GM11168 (cell line): ENCODE data around the gene PID1.

Source experiments
- in situ Hi-C: fragments of 300-500 bp; cut with MboI; formaldehyde crosslinking; loops from one replicate; pipeline ENCODE4 v1.12.0; 2022; ENCODE audit warnings: low sequenced_read_pairs; ENCODE audit not compliant: unreplicated experiment

The PID1 gene

DNA sequence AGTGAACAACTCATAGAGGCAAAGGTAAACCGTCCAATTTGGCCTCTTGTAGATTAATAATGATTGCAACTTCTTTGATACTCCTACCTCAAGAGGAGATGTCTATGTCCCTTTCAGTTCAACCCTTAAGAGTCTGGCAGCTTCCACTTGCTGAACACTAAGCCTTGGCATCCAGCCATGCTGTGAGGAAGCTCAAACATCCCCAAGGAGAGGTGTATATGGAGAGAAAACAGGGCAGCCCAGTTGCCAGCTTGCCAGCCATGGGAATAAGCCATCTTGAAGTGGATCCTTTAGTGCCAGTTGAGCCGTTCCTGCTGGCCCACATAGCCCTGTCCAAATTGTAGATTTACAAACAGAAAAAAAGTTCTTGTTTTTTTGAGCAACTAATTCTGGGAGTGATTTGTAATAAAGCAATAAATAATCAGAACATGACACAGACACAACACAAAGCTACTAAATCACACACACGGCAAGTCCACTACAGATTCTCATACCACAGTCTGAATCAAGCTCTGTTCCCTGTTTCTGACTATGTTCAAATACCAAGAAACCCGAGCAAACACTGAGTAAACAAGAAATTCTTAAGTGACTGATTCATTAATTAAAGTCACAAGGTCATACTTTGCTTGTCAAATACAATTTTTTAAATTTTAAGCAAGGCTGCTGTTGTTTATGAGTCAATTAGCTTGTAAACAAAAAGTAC is 96.1 kb downstream of the PID1 start:
- in situ Hi-C loops = no loop called here

DNA sequence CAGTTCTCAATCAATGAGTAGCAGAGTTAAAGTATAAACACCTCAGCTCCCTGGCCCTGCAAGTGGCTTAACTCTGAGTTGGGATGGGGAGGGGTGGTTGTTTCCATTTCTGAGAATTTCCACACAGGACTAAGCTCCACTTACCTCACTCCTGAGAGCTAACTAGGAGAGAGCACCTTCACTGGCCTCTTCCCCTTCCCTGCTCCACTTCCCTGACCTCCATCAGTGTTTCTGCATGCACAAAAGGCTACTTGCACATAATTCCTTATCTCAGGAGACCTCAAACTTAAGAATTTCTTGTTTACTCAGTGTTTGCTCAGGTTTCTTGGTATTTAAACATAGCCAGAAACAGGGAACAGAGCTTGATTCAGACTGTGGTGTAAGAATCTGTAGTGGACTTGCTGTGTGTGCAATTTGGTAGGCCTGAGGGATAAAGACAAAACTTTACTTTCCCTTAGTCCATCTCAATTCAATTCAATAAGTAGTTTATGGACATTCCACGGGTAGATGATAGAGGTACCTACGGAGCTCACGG is 97.2 kb downstream of the PID1 start:
- in situ Hi-C loops = no loop called here

DNA sequence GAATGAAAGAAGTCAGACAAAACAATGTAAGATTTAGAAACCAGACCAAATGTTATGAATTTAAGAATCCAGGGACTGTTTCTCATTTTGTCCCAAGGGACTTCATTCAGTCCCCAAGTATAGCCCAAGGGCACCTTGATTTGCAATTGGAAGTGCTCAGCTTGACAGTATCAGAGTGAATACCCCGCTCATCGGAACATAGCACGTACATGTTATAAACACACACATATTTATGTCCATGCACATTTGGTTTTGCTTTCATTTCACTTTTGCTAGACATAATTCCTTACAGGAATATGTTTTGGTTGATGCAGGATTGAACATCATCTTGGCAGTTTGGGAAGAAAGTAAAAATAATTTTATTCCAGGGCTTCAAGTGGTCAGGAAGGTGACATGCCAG is 100.2 kb downstream of the PID1 start:
- in situ Hi-C loops = no loop called here

DNA sequence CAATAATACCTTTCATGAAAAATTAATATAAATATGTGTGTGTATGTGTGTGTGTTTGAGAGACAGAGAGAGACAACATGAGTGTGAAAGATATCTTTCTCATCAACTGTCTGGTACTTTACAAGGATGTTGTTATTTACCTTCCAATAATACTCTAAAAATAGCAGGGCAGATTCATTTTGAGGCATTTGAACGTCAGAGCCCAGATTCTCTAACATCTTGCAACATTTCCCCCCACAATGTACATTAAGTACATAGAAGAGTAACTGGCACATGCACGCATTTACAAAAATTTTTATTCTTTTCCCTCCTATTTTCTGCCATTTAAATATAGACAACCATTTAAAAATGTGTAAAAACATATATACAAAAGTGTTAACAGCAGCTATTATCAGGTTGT is 100.9 kb downstream of the PID1 start:
- in situ Hi-C loops = no loop called here

DNA sequence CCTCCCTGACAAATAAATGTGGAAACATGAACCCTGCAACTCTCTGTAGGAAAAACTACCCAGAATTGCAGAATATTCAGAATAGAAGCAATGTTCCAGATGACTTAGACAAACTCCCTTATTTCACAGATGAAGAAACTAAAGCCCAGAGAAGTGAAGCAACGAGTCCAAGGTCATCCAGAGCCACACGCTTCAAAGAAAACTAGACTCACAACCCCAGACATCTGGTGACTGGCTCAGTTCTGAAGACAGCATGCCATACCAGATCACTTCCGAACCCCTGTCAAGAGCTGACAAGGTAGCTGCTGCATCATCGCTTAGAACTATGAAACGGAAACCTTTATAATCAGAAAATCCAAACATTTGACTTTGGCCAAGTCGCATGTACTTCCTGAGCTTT is 101.3 kb downstream of the PID1 start:
- in situ Hi-C loops = no loop called here

DNA sequence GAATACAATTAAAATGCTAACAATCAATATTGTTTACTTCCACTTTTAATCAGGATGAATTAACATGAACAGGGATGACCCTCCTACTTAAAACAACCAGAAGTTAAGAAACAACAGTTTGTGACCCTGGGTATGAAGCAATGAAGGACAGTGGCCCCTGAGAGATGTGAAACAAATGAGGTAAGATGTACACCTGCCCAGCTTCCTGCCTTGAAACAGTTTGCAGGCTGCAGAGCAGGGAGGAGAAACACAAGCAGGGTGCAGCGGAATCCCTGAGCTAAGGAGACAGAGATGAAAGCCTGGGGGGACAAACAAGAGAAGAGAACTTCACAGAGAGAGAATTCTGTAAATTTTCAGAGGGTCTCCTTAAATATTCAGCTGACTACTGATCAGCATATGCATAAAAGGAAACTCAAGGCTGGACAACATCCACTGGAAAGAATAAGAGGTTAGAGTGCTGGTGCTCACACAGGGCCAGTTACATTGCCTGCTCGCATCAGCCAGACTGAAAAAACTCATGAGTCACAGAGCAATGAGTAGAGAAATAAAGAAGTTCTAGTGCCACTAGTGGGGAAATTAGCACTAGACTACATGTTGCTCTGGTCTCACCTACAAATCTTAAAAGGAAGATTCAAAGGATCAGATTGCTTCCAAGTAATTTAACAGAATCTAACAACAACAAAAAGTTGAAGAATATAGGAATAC is 106.4 kb downstream of the PID1 start:
- in situ Hi-C loops = no loop called here

DNA sequence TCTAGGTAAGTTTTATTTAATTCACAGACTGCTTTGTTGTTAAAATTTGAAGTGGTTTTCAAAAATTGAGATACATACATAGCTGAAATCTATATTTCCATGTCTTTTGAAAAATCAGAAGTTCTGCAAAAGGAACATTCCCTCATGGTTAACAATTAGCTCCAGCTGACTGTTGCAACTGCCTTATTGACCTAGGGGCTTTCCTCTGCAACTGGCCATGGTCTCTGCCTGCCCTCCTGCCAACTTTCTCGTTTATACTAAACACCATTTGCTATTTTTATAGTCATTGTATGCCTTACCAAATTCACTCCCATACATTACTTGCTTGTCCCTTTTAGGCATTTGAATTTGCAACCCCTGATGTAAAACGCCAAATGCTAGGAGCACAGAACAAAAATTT is 107.2 kb downstream of the PID1 start:
- in situ Hi-C loops = no loop called here

DNA sequence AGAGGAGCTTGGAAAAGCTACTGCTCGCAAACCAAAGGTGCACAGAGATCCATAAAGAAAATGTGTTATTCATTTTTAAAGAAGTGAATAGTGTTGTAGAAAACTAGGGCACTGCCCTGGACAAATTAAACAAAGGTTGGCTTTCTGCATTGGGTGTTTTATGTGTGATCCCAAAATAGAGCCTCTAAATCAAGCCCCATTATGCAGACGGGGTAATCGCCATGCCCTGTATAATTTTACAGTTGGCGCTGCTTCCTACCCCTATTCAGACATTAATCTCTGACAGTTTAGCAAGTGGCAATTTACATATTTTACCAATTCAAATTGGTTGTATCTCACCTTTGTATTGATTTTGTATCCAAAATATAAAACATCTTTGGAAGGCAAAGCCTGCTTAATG is 109.1 kb downstream of the PID1 start:
- in situ Hi-C loops = no loop called here

DNA sequence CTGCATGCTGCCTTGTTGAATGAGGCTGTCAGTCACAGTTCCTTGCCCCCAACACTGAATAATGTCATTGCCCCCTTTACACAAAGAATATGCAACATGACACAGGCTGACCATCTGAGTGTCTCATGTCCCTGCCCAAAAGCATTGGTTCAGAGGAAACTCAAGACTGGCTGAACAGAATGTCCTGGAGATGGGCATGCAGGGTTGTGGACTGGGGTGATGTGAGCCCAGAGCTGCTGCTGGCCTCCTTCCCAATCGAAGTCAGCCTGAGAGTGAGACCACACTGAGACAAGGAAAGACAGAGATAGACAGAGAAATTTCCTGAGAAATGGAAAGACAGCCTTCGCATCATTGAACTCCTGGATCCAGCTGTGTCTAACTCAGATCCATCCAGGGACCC is 110.1 kb downstream of the PID1 start:
- in situ Hi-C loops = no loop called here

DNA sequence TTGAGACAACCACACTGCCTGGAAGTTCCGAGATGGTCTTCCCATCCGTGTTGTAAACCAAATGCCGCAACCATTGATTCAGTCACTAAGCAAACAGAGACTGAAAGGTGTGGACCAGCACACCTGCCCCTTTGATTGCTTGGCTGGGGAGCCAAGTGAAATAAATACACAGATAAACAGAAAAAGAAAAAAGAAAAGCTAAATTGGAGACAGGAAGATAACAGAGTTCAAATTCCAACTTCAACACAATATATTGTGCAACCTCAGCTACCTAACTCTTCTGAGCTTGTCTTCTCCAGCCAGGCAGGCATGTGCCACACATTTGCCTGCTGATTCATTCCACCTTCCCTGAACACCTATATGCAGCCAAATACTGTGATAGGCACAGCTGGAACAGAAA is 110.9 kb downstream of the PID1 start:
- in situ Hi-C loops = no loop called here

DNA sequence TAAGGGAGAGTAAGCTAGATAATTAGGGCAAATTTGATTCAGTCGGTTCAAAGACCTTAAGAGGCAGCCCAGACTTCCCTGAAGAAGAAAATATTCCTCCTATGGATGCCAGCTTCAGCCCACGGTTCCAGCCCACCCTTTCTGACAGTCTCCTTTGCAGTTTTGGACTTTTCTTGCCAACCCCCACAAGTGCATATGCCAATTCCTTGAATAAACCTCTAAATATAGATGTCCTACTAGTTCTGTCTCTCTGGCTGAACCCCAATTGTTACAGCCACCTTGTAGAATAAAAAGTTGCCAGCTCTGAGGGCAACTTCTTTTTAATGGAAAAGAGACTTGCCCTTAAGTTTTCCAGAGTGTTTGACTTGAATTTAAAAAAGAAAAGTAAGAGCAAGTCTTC is 111.7 kb downstream of the PID1 start:
- in situ Hi-C loops = no loop called here

DNA sequence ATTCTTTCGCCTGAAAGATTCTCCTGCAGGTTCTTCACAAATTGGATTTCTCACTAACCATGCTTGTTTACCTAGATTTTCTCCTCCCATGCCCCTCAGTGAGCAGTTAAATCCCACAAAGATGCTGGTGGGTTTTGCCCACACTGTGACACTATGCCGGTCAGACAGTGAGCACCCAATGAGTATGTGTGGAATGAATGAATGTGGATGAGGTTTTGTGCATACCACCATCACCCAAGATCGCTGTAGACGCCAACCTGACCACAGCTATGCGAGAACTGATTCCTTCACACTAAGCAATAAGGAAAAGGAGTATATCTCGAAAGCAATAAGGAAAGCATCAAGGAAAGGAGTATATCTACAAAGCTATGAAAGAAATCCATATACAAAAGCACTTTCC is 116.7 kb downstream of the PID1 start:
- in situ Hi-C loops = no loop called here

DNA sequence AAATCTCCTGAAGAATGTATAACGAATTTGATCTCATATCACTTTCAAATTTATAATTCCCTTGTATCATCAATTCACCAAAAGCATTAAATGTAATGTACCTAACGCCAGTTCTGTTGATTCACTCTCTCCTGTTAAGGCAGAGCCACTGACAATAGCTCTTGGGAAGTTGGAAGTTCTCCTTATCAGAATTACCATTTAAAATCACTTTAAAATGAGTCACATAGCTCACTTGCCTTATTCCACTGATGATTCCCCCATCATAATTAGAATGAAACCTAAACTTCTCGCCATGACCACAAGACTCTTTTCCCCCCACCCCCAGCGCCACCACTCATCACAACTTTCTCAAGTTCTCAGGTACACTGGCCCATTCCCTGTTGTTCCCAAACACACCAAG is 117.1 kb downstream of the PID1 start:
- in situ Hi-C loops = no loop called here

DNA sequence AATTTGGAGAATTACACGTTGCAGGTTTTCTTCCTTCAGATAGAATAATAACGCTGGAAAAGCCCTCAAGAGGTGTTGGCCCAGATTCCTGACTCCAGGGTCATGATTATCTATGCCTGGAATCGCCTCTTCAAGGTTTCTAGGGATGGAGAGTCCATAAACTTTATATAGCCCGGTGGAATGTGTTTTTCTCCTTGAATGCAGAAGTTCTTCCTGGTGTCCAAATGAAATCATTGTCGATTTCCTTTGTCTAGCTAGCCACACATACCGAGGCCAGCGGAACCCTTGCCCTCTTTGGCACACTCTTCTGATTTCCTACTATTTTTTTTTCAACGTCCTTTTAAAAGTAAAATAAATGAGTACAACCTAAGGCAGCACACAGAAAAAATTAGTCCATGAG is 117.8 kb downstream of the PID1 start:
- in situ Hi-C loops = no loop called here

DNA sequence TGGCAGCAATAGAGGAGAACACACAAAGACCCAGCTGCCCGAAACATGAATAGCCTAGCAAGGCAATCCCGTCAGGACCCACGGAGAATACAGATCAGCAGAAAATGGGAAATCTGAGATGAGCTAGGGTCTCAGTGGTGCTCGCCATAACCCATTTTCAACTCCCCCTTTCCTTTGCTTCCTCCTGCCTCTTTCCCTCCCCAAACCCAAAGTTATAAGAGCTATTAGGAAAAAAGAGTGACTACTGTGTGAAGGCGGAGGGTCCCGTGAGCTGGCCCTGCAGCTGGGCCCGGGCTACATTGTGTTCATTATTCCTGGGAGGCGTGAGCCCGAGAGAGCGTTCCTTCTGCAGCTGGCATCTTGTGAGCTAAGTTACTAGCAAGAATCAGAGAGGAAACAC is 118.4 kb downstream of the PID1 start:
- in situ Hi-C loops = no loop called here

DNA sequence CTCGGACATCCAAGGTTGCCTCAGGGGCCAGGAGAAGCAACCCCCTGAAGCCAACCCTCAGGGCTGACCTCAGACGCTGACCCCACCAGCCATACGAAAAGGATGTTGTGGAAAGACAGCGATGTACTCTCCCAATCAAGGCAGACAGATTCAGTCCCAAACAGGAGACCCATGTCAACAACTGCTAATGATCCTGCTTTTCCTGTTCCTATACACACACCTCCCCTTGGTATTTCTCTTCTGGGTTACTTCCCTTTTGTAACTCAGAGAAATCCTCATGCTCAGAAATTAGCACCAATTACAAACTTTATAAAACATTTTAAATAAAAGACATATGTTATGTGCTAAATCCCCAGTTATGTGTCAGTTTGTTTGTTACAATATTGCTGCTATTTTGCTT is 120.8 kb downstream of the PID1 start:
- in situ Hi-C loops = no loop called here

DNA sequence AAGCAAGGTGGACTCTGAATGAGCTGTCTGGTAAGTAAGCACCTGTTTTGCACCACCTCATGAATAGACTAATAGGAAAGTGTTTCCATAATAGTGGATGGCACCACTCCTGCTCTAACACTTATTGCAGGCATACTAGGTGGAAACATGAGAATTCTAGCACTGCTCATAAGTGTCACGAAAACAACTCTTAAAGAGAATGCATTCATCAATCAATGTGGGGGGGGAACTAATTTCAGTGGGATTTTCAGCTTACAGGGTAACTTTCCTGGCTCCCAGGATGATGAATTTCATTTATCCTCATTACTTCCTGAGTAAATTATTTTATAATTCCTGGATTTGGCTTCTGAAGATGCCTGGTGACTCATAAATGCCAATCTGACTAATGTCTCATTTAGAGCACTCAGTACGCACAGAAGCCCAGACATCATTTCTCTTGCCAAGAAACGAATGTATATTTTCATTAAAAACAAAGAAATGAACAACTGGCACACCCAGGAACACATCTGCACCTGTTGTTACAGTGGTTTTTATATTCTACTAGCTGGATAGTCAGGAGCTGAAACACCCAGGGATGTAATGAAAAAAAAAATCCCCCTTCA is 129.6 kb downstream of the PID1 start:
- in situ Hi-C loops = no loop called here

DNA sequence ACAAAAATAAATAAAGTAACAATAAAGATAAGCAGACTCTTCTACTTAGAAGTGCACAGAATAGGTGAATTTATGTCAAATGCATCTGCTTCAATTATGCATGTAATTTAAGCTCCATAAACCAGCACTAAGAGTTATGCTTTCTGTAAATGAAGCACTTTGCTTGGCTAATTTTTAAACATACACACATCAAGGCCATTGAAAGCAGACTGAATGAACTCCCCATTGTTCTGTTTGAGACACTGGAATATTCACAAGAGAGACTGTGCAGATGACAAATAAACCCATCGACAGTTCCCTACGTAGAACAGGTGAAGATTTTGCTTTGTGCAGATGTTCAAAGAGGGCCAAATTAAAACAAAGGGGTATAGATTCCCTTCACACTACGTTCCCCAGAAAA is 133.4 kb downstream of the PID1 start:
- in situ Hi-C loops = no loop called here

DNA sequence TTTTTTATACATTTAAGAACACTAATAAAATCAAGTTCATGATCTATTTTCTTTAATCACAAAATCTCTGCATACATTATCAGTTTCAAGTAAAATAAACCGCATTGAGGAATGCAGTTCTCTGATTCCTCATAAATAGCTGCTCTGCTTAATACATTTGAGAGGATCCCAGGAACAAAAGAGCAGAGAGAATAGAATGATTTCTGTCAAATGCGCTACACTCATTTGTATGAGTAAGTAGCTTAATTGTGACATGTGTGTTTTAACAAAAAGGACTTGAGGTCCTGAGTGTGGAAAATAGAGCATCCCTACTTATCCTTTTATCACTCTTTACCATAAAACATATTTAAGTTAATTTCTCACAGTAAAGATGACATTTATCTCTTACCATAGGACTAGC is 134.0 kb downstream of the PID1 start:
- in situ Hi-C loops = no loop called here

DNA sequence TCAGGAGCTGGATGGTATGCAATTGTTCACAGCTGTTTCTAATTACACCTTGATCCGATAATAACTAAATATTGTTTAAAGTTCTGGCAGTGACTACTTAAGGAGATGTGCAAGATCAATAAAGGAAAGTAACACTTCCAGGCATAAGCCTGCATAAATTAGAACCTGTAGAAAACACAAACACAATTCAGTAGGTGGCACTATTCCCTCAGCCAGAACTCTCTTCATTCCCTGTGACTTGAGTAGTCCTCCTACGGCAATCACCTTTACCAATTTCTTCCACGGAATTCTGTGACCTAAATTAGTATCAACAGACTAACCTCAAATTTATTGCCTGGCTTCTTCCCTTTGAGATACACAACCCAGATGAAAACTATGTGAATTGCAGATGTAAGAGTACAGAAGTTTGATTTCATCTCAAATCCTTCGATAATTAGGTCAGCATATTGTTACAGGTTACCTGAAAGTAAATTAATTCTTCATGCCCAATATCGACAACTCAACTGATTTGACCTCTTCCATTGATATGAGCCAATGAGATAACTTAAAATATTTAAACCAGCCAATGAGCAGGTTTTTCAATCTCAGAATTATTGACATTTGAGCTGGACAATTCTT is 137.8 kb downstream of the PID1 start:
- in situ Hi-C loops = no loop called here

DNA sequence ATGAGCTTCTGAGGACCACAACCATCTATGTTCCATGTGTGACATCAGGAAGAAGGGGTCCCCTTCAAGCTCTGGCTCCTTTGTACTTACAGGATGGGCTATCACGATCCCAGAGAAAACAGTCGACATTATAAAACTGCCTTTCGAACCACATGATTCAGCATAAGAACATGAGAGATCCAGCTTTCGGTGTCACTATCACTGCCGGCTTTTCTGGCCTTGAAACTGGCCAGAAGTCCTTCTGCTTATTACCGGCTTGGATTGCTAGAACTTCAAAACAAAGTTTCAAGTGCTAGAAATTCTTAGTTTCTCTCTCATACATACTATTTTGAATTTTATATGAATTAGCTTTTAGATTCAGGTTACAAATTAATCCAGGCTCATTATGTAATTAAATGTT is 138.9 kb downstream of the PID1 start:
- in situ Hi-C loops = no loop called here
